Sigmoid colon (tissue), 7 donors: Measurements from ENCODE around the gene TFEB. TPM values are rescaled to one million over a fixed set of nuclear protein-coding genes. Genes with fewer than 3 reads are reported as not detected.

Experiments used
- DNase-seq: peaks from one replicate; pipeline ENCODE4 v3.0.0-alpha.2; 2019
- H3K27ac ChIP-seq, 4 donors: fragments of 200-600 bp; sonication (generic); one replicate each; pipeline ENCODE4 v1.5.1; 2016 to 2019; ENCODE audit warnings: mild to moderate bottlenecking in 1 of 4
- H3K27me3 ChIP-seq, 3 donors: fragments of 200-600 bp; sonication (generic); one replicate each; pipeline ENCODE4 v1.5.1; 2019; ENCODE audit warnings: mild to moderate bottlenecking in 1 of 3
- H3K36me3 ChIP-seq, 4 donors: fragments of 200-600 bp; sonication (generic); one replicate each; pipeline ENCODE4 v1.5.1; 2016 to 2019
- H3K4me1 ChIP-seq, 4 donors: fragments of 200-600 bp; sonication (generic); one replicate each; pipeline ENCODE4 v1.5.1; 2017 to 2019
- H3K4me3 ChIP-seq, 4 donors: fragments of 200-600 bp; sonication (generic); one replicate each; pipeline ENCODE4 v1.5.1; 2017 to 2019; ENCODE audit warnings: mild to moderate bottlenecking in 2 of 4, moderate library complexity in 1 of 4
- H3K9me3 ChIP-seq, 4 donors: fragments of 200-600 bp in 3 of 4; sonication (generic) in 3 of 4; one replicate each; pipeline versions ENCODE4 v1.5.1 to v1.6.1; 2013 to 2019
- EP300 ChIP-seq, 4 donors: sonication (generic); formaldehyde crosslinking; IDR thresholded peaks; one replicate each; pipeline ENCODE4 v1.6.1; 2017; ENCODE audit warnings: antibody characterized with exemption in 4 of 4
- POLR2A ChIP-seq, 2 donors: fragments of 450-650 bp; IDR thresholded peaks; one replicate each; pipeline ENCODE4 v1.6.1; 2016; ENCODE audit warnings: antibody characterized with exemption in 2 of 2, mild to moderate bottlenecking in 2 of 2, moderate library complexity in 2 of 2
- POLR2AphosphoS5 ChIP-seq, 4 donors: sonication (generic); formaldehyde crosslinking; IDR thresholded peaks; one replicate each; pipeline ENCODE4 v1.6.1; 2017; ENCODE audit warnings: antibody characterized with exemption in 4 of 4
- whole genome bisulfite sequencing, 2 donors: extraction: QIAGEN DNeasy Blood & Tissue Kit; methylation state at CpG; one replicate each; pipeline ENCODE4 v1.1.7; 2013; 5-methylcytosine and 5-hydroxymethylcytosine counted together
- intact Hi-C: fragments of 100-400 bp; cut with DNase I; formaldehyde crosslinking; loops from one replicate; pipeline ENCODE4 v1.15.1; 2023
- polyA plus RNA-seq, 3 donors: library from polyadenylated mRNA; stranded (reverse); fragments of 200-250 nt; gene quantifications; one replicate each; pipeline ENCODE4 v1.2.3, GENCODE V29; 2013
- total RNA-seq, 4 donors: library from RNA; depleted of rRNA; stranded (reverse); fragments of >200 nt; gene quantifications; one replicate each; pipeline ENCODE4 v1.1.0, GENCODE V29; 2016
- TF ChIP-seq, protein P1 (sequence below), 4 experiments: fragments of 450-650 bp in 3 of 4; fragments of 200-600 bp in 1 of 4; IDR thresholded peaks; one replicate each; pipeline ENCODE4 v1.5.1; 2016 to 2019; ENCODE audit warnings: antibody characterized with exemption in 4 of 4, mild to moderate bottlenecking in 3 of 4, moderate library complexity in 2 of 4
- donor health status: healthy with polysubstance abuse.
- donor health status: Bipolar disorder and iron deficiency.
- donor health status: healthy.

TFEB gene
- total and polyA plus RNA-seq, 7 donors: 21.0 to 40.9 (median 28.2) TPM

- Histone ChIP-seq H3K36me3 (peaks cover 0 to 21% (median 2%) of the 10 kb centered on the region in 4 donors), H3K4me3 (peak within 1 kb of the TSS; percentile 57 to 79 (median 74)), H3K9me3 (no peaks in the 10 kb centered on the region), H3K4me1 (peaks cover 0 to 41% (median 30%) of the 10 kb centered on the region in 4 donors), H3K27me3 (no peaks in the 10 kb centered on the region), H3K27ac (peak within 1 kb of the TSS; percentile 84 to 89 (median 86))
- 0 to 2% methylated on average over 36 of the region's 36 CpGs for WGBS, 2 donors
- intact Hi-C loops: loop anchor here (5.0 to 10.0 kb wide), 4 partner anchors 114 to 706 kb away; partner anchors contain the start of genes CCND3, MRPS10, NFYA and OARD1
- peak; percentile 72 for DNase-seq
- TF ChIP-seq POLR2AphosphoS5 (IDR thresholded peaks at IDR 0.05) (no peak), POLR2A (IDR thresholded peaks at IDR 0.05) (peak in 1 of 2 donors; percentile 7)
Measured at GRCh38 chr6:41780551-41781365, 45.4 kb upstream of the TFEB start, which contains the start of gene PRICKLE4. Gene PRICKLE4, plus strand, starts transcription at chr6:41780782. Its CDS starts 2,692 bp downstream, at chr6:41783474.

- DNase-seq: peak; percentile 99
Measured at GRCh38 chr6:41779788-41780550, 44.6 kb upstream of the TFEB start, which contains the start of gene FRS3. Gene FRS3, minus strand, starts transcription at chr6:41779900. Its CDS starts 2,913 bp downstream, at chr6:41776987.

GRCh38 chr6:41779336-41779735, 43.9 kb upstream of the TFEB start:
- no peaks in the 10 kb centered on the region for H3K9me3 ChIP-seq
- H3K36me3 ChIP-seq: peaks cover 9 to 35% (median 14%) of the 10 kb centered on the region in 4 donors
- TF ChIP-seq POLR2A (IDR thresholded peaks at IDR 0.05): no peak
- no peak for TF ChIP-seq EP300 (IDR thresholded peaks at IDR 0.05)
- peaks cover 0 to 30% (median 22%) of the 10 kb centered on the region in 4 donors for H3K4me1 ChIP-seq
- H3K27ac ChIP-seq: peak overlapping the region; percentile 84 to 89 (median 86)
- WGBS, 2 donors: 2 to 6% methylated on average over 16 of the region's 16 CpGs
- H3K4me3 ChIP-seq: peak overlapping the region; percentile 57 to 79 (median 74)
- no peak for DNase-seq
- H3K27me3 ChIP-seq: no peaks in the 10 kb centered on the region
- intact Hi-C loops: loop anchor here (2.0 to 5.0 kb wide), 2 partner anchors 45 to 177 kb away; partner anchors contain the start of gene TFEB

More at GRCh38 chr6:41779788-41780550, 44.6 kb upstream of the TFEB start, which contains the start of gene FRS3:
- Histone ChIP-seq H3K27ac (peak within 1 kb of the TSS; percentile 84 to 89 (median 86)), H3K4me3 (peak within 1 kb of the TSS; percentile 57 to 79 (median 74)), H3K4me1 (peaks cover 0 to 33% (median 24%) of the 10 kb centered on the region in 4 donors), H3K9me3 (no peaks in the 10 kb centered on the region), H3K36me3 (peaks cover 3 to 28% (median 8%) of the 10 kb centered on the region in 4 donors), H3K27me3 (no peaks in the 10 kb centered on the region)
- TF ChIP-seq POLR2A (IDR thresholded peaks at IDR 0.05) (no peak), EP300 (IDR thresholded peaks at IDR 0.05) (no peak), POLR2AphosphoS5 (IDR thresholded peaks at IDR 0.05) (peak; percentile 12 to 65 (median 36))
- TF ChIP-seq, protein P1, sequence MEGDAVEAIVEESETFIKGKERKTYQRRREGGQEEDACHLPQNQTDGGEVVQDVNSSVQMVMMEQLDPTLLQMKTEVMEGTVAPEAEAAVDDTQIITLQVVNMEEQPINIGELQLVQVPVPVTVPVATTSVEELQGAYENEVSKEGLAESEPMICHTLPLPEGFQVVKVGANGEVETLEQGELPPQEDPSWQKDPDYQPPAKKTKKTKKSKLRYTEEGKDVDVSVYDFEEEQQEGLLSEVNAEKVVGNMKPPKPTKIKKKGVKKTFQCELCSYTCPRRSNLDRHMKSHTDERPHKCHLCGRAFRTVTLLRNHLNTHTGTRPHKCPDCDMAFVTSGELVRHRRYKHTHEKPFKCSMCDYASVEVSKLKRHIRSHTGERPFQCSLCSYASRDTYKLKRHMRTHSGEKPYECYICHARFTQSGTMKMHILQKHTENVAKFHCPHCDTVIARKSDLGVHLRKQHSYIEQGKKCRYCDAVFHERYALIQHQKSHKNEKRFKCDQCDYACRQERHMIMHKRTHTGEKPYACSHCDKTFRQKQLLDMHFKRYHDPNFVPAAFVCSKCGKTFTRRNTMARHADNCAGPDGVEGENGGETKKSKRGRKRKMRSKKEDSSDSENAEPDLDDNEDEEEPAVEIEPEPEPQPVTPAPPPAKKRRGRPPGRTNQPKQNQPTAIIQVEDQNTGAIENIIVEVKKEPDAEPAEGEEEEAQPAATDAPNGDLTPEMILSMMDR (IDR thresholded peaks at IDR 0.05): peak; percentile 80 to 93 (median 88)
- intact Hi-C loops: loop anchor here (2.0 to 10.0 kb wide), 6 partner anchors 45 to 705 kb away; partner anchors contain the start of genes CCND3, MRPS10, NFYA and OARD1
- WGBS, 2 donors: 1% methylated on average over 73 of the region's 73 CpGs

GRCh38 chr6:41778895-41779294, 43.5 kb upstream of the TFEB start:
- H3K27me3 ChIP-seq: no peaks in the 10 kb centered on the region
- intact Hi-C loops: loop anchor here (2.0 to 5.0 kb wide), 2 partner anchors 44 to 177 kb away; partner anchors contain the start of gene TFEB
- DNase-seq: no peak
- peak overlapping the region in 1 of 4 donors; percentile 89 for H3K27ac ChIP-seq
- H3K9me3 ChIP-seq: no peaks in the 10 kb centered on the region
- peak overlapping the region in 3 of 4 donors; percentile 57 to 79 (median 77) for H3K4me3 ChIP-seq
- peaks cover 12 to 39% (median 17%) of the 10 kb centered on the region in 4 donors for H3K36me3 ChIP-seq
- WGBS, 2 donors: 36 to 66% methylated on average over 6 of the region's 6 CpGs
- peaks cover 0 to 30% (median 22%) of the 10 kb centered on the region in 4 donors for H3K4me1 ChIP-seq
- no peak for TF ChIP-seq POLR2AphosphoS5 (IDR thresholded peaks at IDR 0.05)
- TF ChIP-seq, protein P1 (IDR thresholded peaks at IDR 0.05): no peak
- TF ChIP-seq EP300 (IDR thresholded peaks at IDR 0.05): no peak
- TF ChIP-seq POLR2A (IDR thresholded peaks at IDR 0.05): no peak
